H1 (cell line): ENCODE results near the gene TMEM82. TPM values are rescaled to one million over a fixed set of nuclear protein-coding genes. Genes with fewer than 3 reads are reported as not detected.

Experiments
- CTCF ChIA-PET: fragments of 300-600 bp; sonication (Branson Sonifier 250); formaldehyde crosslinking; loops from one replicate; lab custom pipeline; 2021; ENCODE audit not compliant: partially characterized antibody; lab: Charles Lee
- POLR2A ChIA-PET: fragments of 300-600 bp; sonication (Branson Sonifier 250); formaldehyde crosslinking; loops from one replicate; lab custom pipeline; 2021; ENCODE audit warnings: inconsistent platforms; ENCODE audit not compliant: partially characterized antibody; lab: Charles Lee
- DNase-seq, 2 experiments: peaks; one replicate each; pipeline versions ENCODE4 v3.0.0 to v3.0.0-alpha.2; 2010 to 2022; ENCODE audit warnings: low spot score in 2 of 2, low read depth in 1 of 2, mixed read lengths in 1 of 2
- FAIRE-seq: peaks from 2 replicates; lab custom pipeline; 2011; peaks lifted over from hg19 to GRCh38; lab: Jason Lieb, UNC
- H2AFZ ChIP-seq: 2 replicates; pipeline ENCODE4 v1.8.1; 2012; ENCODE audit warnings: low read length, inconsistent platforms
- H2AK5ac ChIP-seq: 2 replicates; pipeline ENCODE4 v1.6.1; 2013; ENCODE audit warnings: low read depth, low read length
- H2BK120ac ChIP-seq: replicated peaks from 2 replicates; pipeline ENCODE3; 2013; ENCODE audit warnings: low read depth, low read length, inconsistent platforms
- H2BK12ac ChIP-seq: 2 replicates; pipeline ENCODE4 v1.6.1; 2013; ENCODE audit warnings: low read depth, low read length
- H2BK15ac ChIP-seq: 2 replicates; pipeline ENCODE4 v1.6.1; 2013; ENCODE audit warnings: low read length
- H2BK20ac ChIP-seq: 2 replicates; pipeline ENCODE4 v1.6.1; 2013; ENCODE audit warnings: low read length
- H2BK5ac ChIP-seq: 2 replicates; pipeline ENCODE4 v1.6.1; 2013; ENCODE audit warnings: low read depth, low read length
- H3K14ac ChIP-seq: 2 replicates; pipeline ENCODE4 v1.6.1; 2013; ENCODE audit warnings: inconsistent platforms; ENCODE audit not compliant: insufficient read length
- H3K18ac ChIP-seq: 2 replicates; pipeline ENCODE4 v1.6.1; 2013; ENCODE audit warnings: low read length; ENCODE audit errors: extremely low read depth
- H3K23ac ChIP-seq: 2 replicates; pipeline ENCODE4 v1.6.1; 2013; ENCODE audit warnings: inconsistent platforms; ENCODE audit not compliant: insufficient read length
- H3K23me2 ChIP-seq: 2 replicates; pipeline ENCODE4 v1.6.1; 2013; ENCODE audit warnings: low read depth, low read length
- H3K27ac ChIP-seq: 2 replicates; pipeline ENCODE4 v1.6.1; 2011; ENCODE audit warnings: low read depth, low read length, inconsistent platforms
- H3K27me3 ChIP-seq, 4 experiments: replicated peaks in 1 of 4; 1 replicate in 1 of 4; 2 replicates in 3 of 4; pipeline versions ENCODE4 v1.6.1 to v1.8.1; 2011 to 2013; ENCODE audit warnings: low read length in 3 of 4, mild to moderate bottlenecking in 3 of 4, inconsistent platforms in 2 of 4, mixed read lengths in 2 of 4, moderate library complexity in 1 of 4; ENCODE audit not compliant: control insufficient read depth in 3 of 4, insufficient read depth in 3 of 4; ENCODE audit errors: extremely low read depth in 1 of 4
- H3K36me3 ChIP-seq, 4 experiments: 2 replicates each; pipeline versions ENCODE4 v1.6.1 to v1.8.1; 2011 to 2013; ENCODE audit warnings: mild to moderate bottlenecking in 4 of 4, low read length in 3 of 4, moderate library complexity in 2 of 4, control low read depth in 1 of 4, inconsistent platforms in 1 of 4; ENCODE audit not compliant: insufficient read depth in 4 of 4, control insufficient read depth in 2 of 4
- H3K4ac ChIP-seq: replicated peaks from 2 replicates; pipeline ENCODE3; 2013; ENCODE audit warnings: low read length, low read depth, mixed read lengths, inconsistent platforms; ENCODE audit not compliant: insufficient read length
- H3K4me1 ChIP-seq, 4 experiments: replicated peaks in 1 of 4; 1 replicate in 1 of 4; 2 replicates in 3 of 4; pipeline versions ENCODE4 v1.6.1 to v1.8.1; 2011 to 2013; ENCODE audit warnings: low read length in 3 of 4, inconsistent platforms in 2 of 4, mixed read lengths in 1 of 4; ENCODE audit not compliant: insufficient read depth in 4 of 4, control insufficient read depth in 3 of 4
- H3K4me2 ChIP-seq, 2 experiments: 2 replicates each; pipeline versions ENCODE4 v1.6.1 to v1.8.1; 2011 to 2013; ENCODE audit warnings: low read depth in 2 of 2, low read length in 2 of 2, control low read depth in 1 of 2, inconsistent platforms in 1 of 2, mild to moderate bottlenecking in 1 of 2; ENCODE audit not compliant: insufficient read depth in 1 of 2
- H3K4me3 ChIP-seq, 4 experiments: fragments of 200-600, 300-600 bp in 1 of 4; sonication (generic), shearing (Covaris generic), sonication (Bioruptor Twin) in 1 of 4; 2 replicates each; pipeline versions ENCODE4 v1.5.1 to v1.8.1; 2011 to 2016; ENCODE audit warnings: low read length in 4 of 4, low read depth in 3 of 4, control low read depth in 2 of 4, inconsistent platforms in 2 of 4, mild to moderate bottlenecking in 2 of 4, mixed read lengths in 1 of 4, moderate library complexity in 1 of 4; ENCODE audit not compliant: insufficient read depth in 2 of 4; ENCODE audit errors: extremely low read depth in 1 of 4
- H3K56ac ChIP-seq: replicated peaks from 2 replicates; pipeline ENCODE3; 2013; ENCODE audit warnings: low read depth, mild to moderate bottlenecking, mixed read lengths, low read length, inconsistent platforms; ENCODE audit not compliant: insufficient read length
- H3K79me1 ChIP-seq: 2 replicates; pipeline ENCODE4 v1.6.1; 2013; ENCODE audit warnings: low read depth, low read length, control low read depth
- H3K79me2 ChIP-seq, 2 experiments: 2 replicates each; pipeline versions ENCODE4 v1.6.1 to v1.8.1; 2012 to 2013; ENCODE audit warnings: low read length in 2 of 2, mild to moderate bottlenecking in 2 of 2, inconsistent platforms in 1 of 2; ENCODE audit not compliant: insufficient read depth in 2 of 2, control insufficient read depth in 1 of 2
- H3K9ac ChIP-seq, 4 experiments: replicated peaks in 1 of 4; 1 replicate in 1 of 4; 2 replicates in 3 of 4; pipeline versions ENCODE4 v1.6.1 to v1.8.1; 2011 to 2013; ENCODE audit warnings: low read depth in 3 of 4, low read length in 3 of 4, control low read depth in 2 of 4, mild to moderate bottlenecking in 2 of 4, moderate library complexity in 2 of 4, inconsistent platforms in 1 of 4; ENCODE audit errors: extremely low read depth in 1 of 4
- H3K9me3 ChIP-seq, 2 experiments: 2 replicates each; pipeline versions ENCODE4 v1.6.1 to v1.8.1; 2012 to 2013; ENCODE audit warnings: mild to moderate bottlenecking in 2 of 2, moderate library complexity in 2 of 2, control low read depth in 1 of 2, inconsistent platforms in 1 of 2, low read depth in 1 of 2, low read length in 1 of 2, mixed read lengths in 1 of 2; ENCODE audit not compliant: insufficient read depth in 2 of 2
- H4K20me1 ChIP-seq, 2 experiments: replicated peaks in 1 of 2; 2 replicates each; pipeline versions ENCODE3 to v1.8.1; 2011 to 2013; ENCODE audit warnings: inconsistent platforms in 2 of 2, low read length in 2 of 2, mild to moderate bottlenecking in 1 of 2; ENCODE audit not compliant: insufficient read depth in 2 of 2, control insufficient read depth in 1 of 2
- H4K5ac ChIP-seq: 2 replicates; pipeline ENCODE4 v1.6.1; 2013; ENCODE audit warnings: low read length, low read depth, mixed read lengths, inconsistent platforms; ENCODE audit not compliant: insufficient read length
- H4K8ac ChIP-seq: 2 replicates; pipeline ENCODE4 v1.8.0; 2013; ENCODE audit warnings: mild to moderate bottlenecking, moderate library complexity, low read length, inconsistent platforms; ENCODE audit not compliant: insufficient read depth; ENCODE audit errors: extremely low read depth
- H4K91ac ChIP-seq: replicated peaks from 2 replicates; pipeline ENCODE3; 2013; ENCODE audit warnings: low read length, mixed read lengths, inconsistent platforms; ENCODE audit not compliant: insufficient read length
- CEBPB ChIP-seq: IDR thresholded peaks from 2 replicates; pipeline ENCODE4 v1.6.1; 2012; ENCODE audit warnings: low read depth, low read length
- FOSL1 ChIP-seq: IDR thresholded peaks from 2 replicates; pipeline ENCODE4 v1.6.1; 2011; ENCODE audit warnings: mild to moderate bottlenecking, low read depth, low read length, moderate library complexity; ENCODE audit not compliant: insufficient read depth
- GABPA ChIP-seq: IDR thresholded peaks from 2 replicates; pipeline ENCODE4 v1.6.1; 2011; ENCODE audit warnings: mild to moderate bottlenecking, low read length, moderate library complexity, borderline replicate concordance; ENCODE audit not compliant: insufficient read depth
- HDAC2 ChIP-seq, 2 experiments: fragments of 300-600 bp in 1 of 2; sonication (generic) in 1 of 2; IDR thresholded peaks; 2 replicates each; pipeline ENCODE4 v1.6.1; 2011 to 2012; ENCODE audit warnings: low read depth in 2 of 2, low read length in 2 of 2, mild to moderate bottlenecking in 2 of 2, moderate library complexity in 2 of 2, borderline replicate concordance in 1 of 2, inconsistent platforms in 1 of 2
- POLR2AphosphoS5 ChIP-seq: IDR thresholded peaks from 2 replicates; pipeline ENCODE4 v1.6.1; 2011; ENCODE audit warnings: low read depth, low read length
- RFX5 ChIP-seq: IDR thresholded peaks from 2 replicates; pipeline ENCODE4 v1.6.1; 2011; ENCODE audit warnings: low read depth, low read length, improper control_type of control experiment, borderline replicate concordance
- WGBS, 2 experiments: shearing (Covaris generic) in 1 of 2; methylation state at CpG; one replicate each; pipeline versions ENCODE4 v1.1.6 to v1.1.7; 2013 to 2015; ENCODE audit warnings: low lambda C conversion rate in 2 of 2, mixed read lengths in 2 of 2, inconsistent platforms in 1 of 2, low coverage in 1 of 2, missing lambda C conversion rate in 1 of 2; ENCODE audit not compliant: insufficient replicate concordance in 2 of 2, insufficient coverage in 1 of 2, insufficient read length in 1 of 2; ENCODE audit errors: extremely low coverage in 1 of 2, missing lambda C conversion rate in 1 of 2; 5-methylcytosine and 5-hydroxymethylcytosine counted together
- polyA plus RNA-seq, 7 experiments: library from polyadenylated mRNA; depleted of rRNA in 3 of 7; stranded (reverse) in 5 of 7; unstranded in 2 of 7; fragments of >200 nt in 5 of 7; fragments of 200-250 nt in 2 of 7; gene quantifications; 1 replicate in 5 of 7; 2 replicates in 1 of 7; 4 replicates in 1 of 7; pipeline versions ENCODE4 v1.2.1 to v1.2.3, GENCODE V29; 2011 to 2013; ENCODE audit warnings: missing spikeins in 2 of 7, mixed read lengths in 2 of 7
- total RNA-seq: library from RNA; stranded (reverse); fragmentation: NEBNext Ultra II Directional; extraction: Animal tissue kit (Norgen Biotek cat#: 25700); gene quantifications from 2 replicates; pipeline ENCODE4 v1.2.1, GENCODE V29; 2021

Gene TMEM82
- total and polyA plus RNA-seq, 2 of the 8 experiments (the other 6 are each of a cell fraction or from before 2014, with no cell fraction given): 0.32 to 2.1 TPM

GRCh38 chr1:15764269-15764764, 22.0 kb downstream of the TMEM82 start:
- FAIRE-seq (no peak), DNase-seq (no peak)
- H4K5ac ChIP-seq: no peak overlapping the region
- no peak overlapping the region for H2AFZ ChIP-seq
- ChIA-PET CTCF (interaction anchor here (1.0 to 2.7 kb wide), 2 partner anchors 28 to 38 kb away, joined by 6 to 13 read pairs; no protein-coding TSS in a partner anchor), POLR2A (interaction anchor here (0.7 to 4.9 kb wide), 7 partner anchors 11 to 40 kb away, joined by 3 to 33 read pairs (median 3); no protein-coding TSS in a partner anchor)
- peaks cover 10 to 19% of the 10 kb centered on the region in 2 experiments for H4K20me1 ChIP-seq
- peaks cover 0 to 44% of the 10 kb centered on the region in 2 experiments; a peak in 2 of 4 replicates for H3K79me2 ChIP-seq
- no peak overlapping the region for H2BK12ac ChIP-seq
- no peak overlapping the region for H3K4ac ChIP-seq
- H3K4me1 ChIP-seq: peaks cover 0 to 9% (median 8%) of the 10 kb centered on the region in 4 experiments; a peak in 6 of 7 replicates
- H3K27ac ChIP-seq: no peak overlapping the region; the same call in 1 of the 2 replicates
- no peak overlapping the region for H4K91ac ChIP-seq
- H3K79me1 ChIP-seq: peaks cover 17% of the 10 kb centered on the region
- H3K14ac ChIP-seq: no peak overlapping the region
- no peak overlapping the region for H2BK120ac ChIP-seq
- H2BK15ac ChIP-seq: no peak overlapping the region
- H3K9me3 ChIP-seq: no peaks in the 10 kb centered on the region
- H4K8ac ChIP-seq: no peak overlapping the region; the same call in 1 of the 2 replicates
- no peak overlapping the region for H3K4me2 ChIP-seq
- H3K27me3 ChIP-seq: no peaks in the 10 kb centered on the region
- H3K18ac ChIP-seq: no peak overlapping the region
- no peak overlapping the region for H2BK5ac ChIP-seq
- H3K36me3 ChIP-seq: peaks cover 13 to 49% (median 25%) of the 10 kb centered on the region in 4 experiments; a peak in 7 of 8 replicates
- 92% methylated on average over 10 of the region's 10 CpGs; no CpG with 5 or more reads in 1 of the 2 experiments for WGBS, 2 experiments
- H3K23ac ChIP-seq: no peak overlapping the region
- no peak overlapping the region for H2BK20ac ChIP-seq
- no peak for TF ChIP-seq HDAC2 (IDR thresholded peaks at IDR 0.05; ENCODE audit: borderline replicate concordance in 1 of 2, low read depth in 2 of 2, low read length in 2 of 2)
- TF ChIP-seq FOSL1: no peak
- TF ChIP-seq RFX5: no peak
- no peak for TF ChIP-seq CEBPB
- no peak for TF ChIP-seq GABPA
- no peak for TF ChIP-seq POLR2AphosphoS5
- no peak overlapping the region for H3K56ac ChIP-seq
- H3K9ac ChIP-seq: no peak overlapping the region
- no peak overlapping the region for H2AK5ac ChIP-seq
- no peak overlapping the region for H3K4me3 ChIP-seq
- peaks cover 2% of the 10 kb centered on the region; the same call in 1 of the 2 replicates for H3K23me2 ChIP-seq
